ENCODE measurements around the gene PPP1R36.

Gene PPP1R36

GRCh38 chr14:64522591-64523355 lies 27.0 kb upstream of the PPP1R36 start:
- H3K4me3 ChIP-seq (ENCODE audit: low read length), result no peak overlapping the region
- DNase-seq (ENCODE audit: low read depth), result no peak
- no peak for TF ChIP-seq CTCF (conservative IDR thresholded peaks at IDR 0.05; ENCODE audit: low read length)

DNA sequence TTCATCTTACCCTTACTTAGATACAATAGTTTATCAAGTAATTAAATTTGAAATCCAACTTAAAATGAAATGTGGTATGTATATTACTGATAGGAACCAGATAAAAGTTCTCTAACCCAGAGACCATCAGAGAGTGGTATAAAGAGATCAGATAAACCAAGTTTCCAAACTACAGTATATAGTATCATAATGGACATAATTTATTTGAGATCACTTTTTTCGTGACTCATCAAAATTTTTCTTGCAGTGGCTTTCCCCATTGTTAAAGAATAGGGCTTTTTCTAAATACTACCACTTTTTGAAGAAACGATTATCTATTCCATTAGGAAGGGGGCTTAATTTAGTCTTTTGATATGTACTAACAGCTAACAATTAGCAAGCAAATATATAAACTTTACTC lies 24.4 kb upstream of the PPP1R36 start:
- no peak overlapping the region for H3K4me3 ChIP-seq (ENCODE audit: low read length)
- no peak for TF ChIP-seq CTCF (conservative IDR thresholded peaks at IDR 0.05; ENCODE audit: low read length)
- DNase-seq (ENCODE audit: low read depth), result no peak

- no peak for TF ChIP-seq CTCF (conservative IDR thresholded peaks at IDR 0.05; ENCODE audit: low read length)
- DNase-seq (ENCODE audit: low read depth), result no peak
- H3K4me3 ChIP-seq (ENCODE audit: low read length), result no peak overlapping the region
These were observed 18.2 kb upstream of the PPP1R36 start for GRCh38 chr14:64531567-64531966.

- TF ChIP-seq CTCF (conservative IDR thresholded peaks at IDR 0.05; ENCODE audit: low read length), result no peak
- H3K4me3 ChIP-seq (ENCODE audit: low read length), result no peak overlapping the region
- DNase-seq (ENCODE audit: low read depth), result peak; percentile 95
These were observed 13.1 kb upstream of the PPP1R36 start for GRCh38 chr14:64536488-64537245.

DNA sequence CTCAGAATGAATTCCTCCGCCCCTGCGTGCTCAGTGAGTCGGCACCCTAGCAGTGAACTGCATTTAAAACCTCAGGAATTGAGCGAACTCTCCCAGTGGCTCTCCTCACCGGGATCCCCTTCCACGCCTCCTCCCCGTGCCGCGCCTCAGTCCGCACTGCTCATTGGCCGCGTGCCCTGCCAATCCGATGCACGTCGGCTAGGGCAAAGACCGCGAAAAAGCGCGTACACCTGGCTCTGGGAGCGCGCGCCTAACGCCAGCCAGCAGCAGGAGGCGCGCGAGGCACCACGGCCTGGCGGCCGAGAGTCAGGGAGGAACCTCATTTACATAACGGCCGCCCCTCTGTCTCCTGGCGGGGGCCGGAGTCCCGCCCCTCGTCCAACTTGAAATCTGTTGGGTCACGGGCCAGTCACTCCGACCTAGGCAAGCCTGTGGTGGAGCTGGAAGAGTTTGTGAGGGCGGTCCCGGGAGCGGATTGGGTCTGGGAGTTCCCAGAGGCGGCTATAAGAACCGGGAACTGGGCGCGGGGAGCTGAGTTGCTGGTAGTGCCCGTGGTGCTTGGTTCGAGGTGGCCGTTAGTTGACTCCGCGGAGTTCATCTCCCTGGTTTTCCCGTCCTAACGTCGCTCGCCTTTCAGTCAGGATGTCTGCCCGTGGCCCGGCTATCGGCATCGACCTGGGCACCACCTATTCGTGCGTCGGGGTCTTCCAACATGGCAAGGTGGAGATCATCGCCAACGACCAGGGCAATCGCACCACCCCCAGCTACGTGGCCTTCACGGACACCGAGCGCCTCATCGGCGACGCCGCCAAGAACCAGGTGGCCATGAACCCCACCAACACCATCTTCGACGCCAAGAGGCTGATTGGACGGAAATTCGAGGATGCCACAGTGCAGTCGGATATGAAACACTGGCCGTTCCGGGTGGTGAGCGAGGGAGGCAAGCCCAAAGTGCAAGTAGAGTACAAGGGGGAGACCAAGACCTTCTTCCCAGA lies 9.3 kb upstream of the PPP1R36 start, which contains the start of gene HSPA2:
Gene HSPA2, plus strand, starts transcription at position 534 of the 995 bp plus-strand sequence. Its CDS starts 109 bp downstream, at position 643.
- DNase-seq (ENCODE audit: low read depth), result peak; percentile 99
- peak within 1 kb of the TSS; percentile 78 for H3K4me3 ChIP-seq (ENCODE audit: low read length)
- TF ChIP-seq CTCF (conservative IDR thresholded peaks at IDR 0.05; ENCODE audit: low read length), result peak; percentile 68

DNA sequence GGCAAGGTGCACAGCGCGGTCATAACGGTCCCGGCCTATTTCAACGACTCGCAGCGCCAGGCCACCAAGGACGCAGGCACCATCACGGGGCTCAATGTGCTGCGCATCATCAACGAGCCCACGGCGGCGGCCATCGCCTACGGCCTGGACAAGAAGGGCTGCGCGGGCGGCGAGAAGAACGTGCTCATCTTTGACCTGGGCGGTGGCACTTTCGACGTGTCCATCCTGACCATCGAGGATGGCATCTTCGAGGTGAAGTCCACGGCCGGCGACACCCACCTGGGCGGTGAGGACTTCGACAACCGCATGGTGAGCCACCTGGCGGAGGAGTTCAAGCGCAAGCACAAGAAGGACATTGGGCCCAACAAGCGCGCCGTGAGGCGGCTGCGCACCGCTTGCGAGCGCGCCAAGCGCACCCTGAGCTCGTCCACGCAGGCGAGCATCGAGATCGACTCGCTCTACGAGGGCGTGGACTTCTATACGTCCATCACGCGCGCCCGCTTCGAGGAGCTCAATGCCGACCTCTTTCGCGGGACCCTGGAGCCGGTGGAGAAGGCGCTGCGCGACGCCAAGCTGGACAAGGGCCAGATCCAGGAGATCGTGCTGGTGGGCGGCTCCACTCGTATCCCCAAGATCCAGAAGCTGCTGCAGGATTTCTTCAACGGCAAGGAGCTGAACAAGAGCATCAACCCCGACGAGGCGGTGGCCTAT lies 8.3 kb upstream of the PPP1R36 start:
- peak overlapping the region; percentile 78 for H3K4me3 ChIP-seq (ENCODE audit: low read length)
- peak; percentile 4; the same call in 1 of the 2 replicates for TF ChIP-seq CTCF (conservative IDR thresholded peaks at IDR 0.05; ENCODE audit: low read length)
- peak; percentile 34 for DNase-seq (ENCODE audit: low read depth)

Data from AG10803 (cell line).